Right lobe of liver (tissue), 4 donors: Measurements from ENCODE around the gene TMEM123.

Experiments used
- POLR2A ChIP-seq: fragments of 450-650 bp; IDR thresholded peaks from one replicate; pipeline ENCODE4 v1.6.1; 2017; ENCODE audit warnings: antibody characterized with exemption, mild to moderate bottlenecking
- TF ChIP-seq, protein P1 (sequence below), 4 donors: fragments of 200-600 bp in 3 of 4; fragments of 450-650 bp in 1 of 4; IDR thresholded peaks; one replicate each; pipeline versions ENCODE4 v1.5.1 to v1.8.0; 2016 to 2022; ENCODE audit warnings: antibody characterized with exemption in 4 of 4, mild to moderate bottlenecking in 2 of 4
- donor health status: DM: no; HTN: no; CAD: no.
- donor health status: DM: no; HTN: no; CAD: no.
- donor health status: DM: no; HTN: yes; CAD: no.

GRCh38 chr11:102393272-102393730 is 59.3 kb downstream of the TMEM123 start:
- TF ChIP-seq, protein P1, sequence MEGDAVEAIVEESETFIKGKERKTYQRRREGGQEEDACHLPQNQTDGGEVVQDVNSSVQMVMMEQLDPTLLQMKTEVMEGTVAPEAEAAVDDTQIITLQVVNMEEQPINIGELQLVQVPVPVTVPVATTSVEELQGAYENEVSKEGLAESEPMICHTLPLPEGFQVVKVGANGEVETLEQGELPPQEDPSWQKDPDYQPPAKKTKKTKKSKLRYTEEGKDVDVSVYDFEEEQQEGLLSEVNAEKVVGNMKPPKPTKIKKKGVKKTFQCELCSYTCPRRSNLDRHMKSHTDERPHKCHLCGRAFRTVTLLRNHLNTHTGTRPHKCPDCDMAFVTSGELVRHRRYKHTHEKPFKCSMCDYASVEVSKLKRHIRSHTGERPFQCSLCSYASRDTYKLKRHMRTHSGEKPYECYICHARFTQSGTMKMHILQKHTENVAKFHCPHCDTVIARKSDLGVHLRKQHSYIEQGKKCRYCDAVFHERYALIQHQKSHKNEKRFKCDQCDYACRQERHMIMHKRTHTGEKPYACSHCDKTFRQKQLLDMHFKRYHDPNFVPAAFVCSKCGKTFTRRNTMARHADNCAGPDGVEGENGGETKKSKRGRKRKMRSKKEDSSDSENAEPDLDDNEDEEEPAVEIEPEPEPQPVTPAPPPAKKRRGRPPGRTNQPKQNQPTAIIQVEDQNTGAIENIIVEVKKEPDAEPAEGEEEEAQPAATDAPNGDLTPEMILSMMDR (IDR thresholded peaks at IDR 0.05): no peak
- TF ChIP-seq POLR2A: no peak
